Mammary epithelial cell (primary cell): Measurements from ENCODE around the gene RNF213.

Experiments used
- CTCF ChIP-seq, 2 donors: IDR thresholded peaks in 1 of 2; conservative IDR thresholded peaks in 1 of 2; 2 replicates each; pipeline ENCODE4 v1.5.1; 2011 to 2012; ENCODE audit warnings: inconsistent platforms in 2 of 2, low read length in 2 of 2, mild to moderate bottlenecking in 2 of 2, control low read depth in 1 of 2, low read depth in 1 of 2; ENCODE audit not compliant: insufficient read depth in 1 of 2; ENCODE audit errors: extremely low read depth in 1 of 2
- EZH2 ChIP-seq: IDR thresholded peaks from 2 replicates; pipeline ENCODE4 v1.6.1; 2012; ENCODE audit warnings: low read length, inconsistent platforms, borderline replicate concordance

DNA sequence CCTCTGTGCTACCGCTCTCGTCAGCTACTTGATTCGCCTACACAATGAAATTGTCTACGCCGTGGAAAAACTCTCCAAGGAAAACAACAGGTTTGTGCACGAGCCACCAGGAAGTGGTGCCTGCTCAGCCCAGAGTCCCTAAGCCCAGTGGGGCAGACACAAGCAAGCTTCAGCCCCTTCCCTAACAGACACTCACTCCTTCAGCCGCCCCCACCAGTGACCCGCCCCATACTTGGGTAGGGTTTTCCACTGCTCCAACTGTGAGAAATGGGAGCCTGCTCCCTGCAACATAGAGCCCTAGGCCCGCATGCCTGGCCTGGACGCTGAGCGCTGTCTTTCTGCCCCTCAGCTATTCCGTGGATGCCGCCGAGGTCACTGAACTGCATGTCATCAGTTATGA lies 125.7 kb downstream of the RNF213 start:
- TF ChIP-seq CTCF (conservative IDR thresholded peaks at IDR 0.05 in 1 of 2, IDR thresholded peaks at IDR 0.05 in 1 of 2; ENCODE audit: extremely low read depth in 1 of 2, insufficient read depth in 1 of 2, low read depth in 1 of 2, low read length in 2 of 2), result no peak
- no peak for TF ChIP-seq EZH2
